Testis (tissue), 2 donors: ENCODE results near the gene MLPH.

Source experiments
- CTCF ChIP-seq, 3 experiments: fragments of 450-650 bp in 2 of 3; fragments of 200-600 bp in 1 of 3; sonication (generic) in 1 of 3; IDR thresholded peaks; one replicate each; pipeline ENCODE4 v1.5.1; 2016 to 2019; ENCODE audit warnings: antibody characterized with exemption in 3 of 3, mild to moderate bottlenecking in 2 of 3, moderate library complexity in 1 of 3
- POLR2A ChIP-seq: fragments of 450-650 bp; IDR thresholded peaks from one replicate; pipeline ENCODE4 v1.6.1; 2017; ENCODE audit warnings: antibody characterized with exemption, mild to moderate bottlenecking, moderate library complexity

- TF ChIP-seq CTCF (IDR thresholded peaks at IDR 0.05) (no peak), POLR2A (no peak)
Observed at GRCh38 chr2:237497009-237497837, 10.2 kb downstream of the MLPH start.
